T-helper 2 cell (primary cell): ENCODE results near the gene CLIP1.
"Not testable (repeated sequence)": the region's sequence is repeated elsewhere in the genome, so short reads cannot be mapped to it uniquely, and the experiment has no call there.

Source experiments
- DNase-seq, 5 experiments: peaks; one replicate each; pipeline versions ENCODE4 v3.0.0 to v3.0.0-alpha.2; 2012 to 2022

Gene CLIP1

DNA sequence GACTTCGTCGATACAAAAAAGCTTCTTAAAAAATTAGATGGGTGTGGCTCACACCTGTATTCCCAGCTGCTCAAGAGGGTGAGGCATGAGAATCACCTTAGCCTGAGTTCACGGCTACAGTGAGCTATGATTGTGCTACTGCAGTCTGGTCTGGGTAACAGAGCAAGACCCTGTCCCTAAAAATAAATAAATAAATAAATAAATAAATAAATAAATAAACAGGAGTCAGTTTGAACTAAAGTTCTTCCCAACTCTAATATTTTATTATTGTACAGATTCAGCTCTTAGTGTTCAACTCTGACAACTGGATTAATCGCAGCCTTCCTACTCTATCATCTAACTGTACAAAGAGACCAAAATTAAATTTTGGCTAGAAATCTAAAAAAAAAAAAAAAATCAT, 12.7 kb upstream of the CLIP1 start:
- DNase-seq = no peak

DNA sequence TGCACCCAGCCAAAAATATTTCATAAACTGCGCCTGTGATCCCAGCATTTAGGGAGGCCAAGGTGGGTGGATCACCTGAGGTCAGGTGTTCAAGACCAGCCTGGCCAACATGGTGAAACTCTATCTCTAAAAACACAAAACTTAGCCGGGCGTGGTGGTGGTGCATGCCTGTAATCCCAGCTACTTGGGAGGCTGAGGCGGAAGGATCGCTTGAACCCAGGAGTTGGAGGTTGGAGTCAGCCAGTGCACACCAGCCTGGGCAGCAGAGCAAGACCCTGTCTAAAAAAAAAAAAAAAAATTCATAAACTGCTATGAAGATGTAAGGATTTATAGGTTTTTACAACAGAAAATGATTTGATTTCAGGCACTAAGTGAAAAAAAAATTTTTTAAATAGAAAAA, 6.6 kb upstream of the CLIP1 start:
- not testable (repeated sequence) for DNase-seq

DNA sequence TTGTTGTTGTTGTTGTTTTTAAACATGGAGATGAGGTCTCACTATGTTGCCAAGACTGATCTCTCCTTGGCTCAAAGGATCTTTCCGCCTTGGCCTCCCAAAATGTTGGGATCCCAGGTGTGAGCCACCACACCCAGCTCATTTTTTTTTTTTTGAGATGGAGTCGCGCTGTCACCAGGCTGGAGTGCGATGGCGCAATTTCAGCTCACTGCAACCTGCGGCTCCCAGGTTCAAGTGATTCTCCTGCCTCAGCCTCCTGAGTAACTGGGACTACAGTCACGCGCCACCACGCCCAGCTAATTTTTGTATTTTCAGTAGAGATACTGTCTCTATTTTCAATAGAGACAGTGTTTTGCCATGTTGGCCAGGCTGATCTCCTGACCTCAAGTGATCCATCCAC, 4.9 kb upstream of the CLIP1 start:
- DNase-seq = no peak

DNA sequence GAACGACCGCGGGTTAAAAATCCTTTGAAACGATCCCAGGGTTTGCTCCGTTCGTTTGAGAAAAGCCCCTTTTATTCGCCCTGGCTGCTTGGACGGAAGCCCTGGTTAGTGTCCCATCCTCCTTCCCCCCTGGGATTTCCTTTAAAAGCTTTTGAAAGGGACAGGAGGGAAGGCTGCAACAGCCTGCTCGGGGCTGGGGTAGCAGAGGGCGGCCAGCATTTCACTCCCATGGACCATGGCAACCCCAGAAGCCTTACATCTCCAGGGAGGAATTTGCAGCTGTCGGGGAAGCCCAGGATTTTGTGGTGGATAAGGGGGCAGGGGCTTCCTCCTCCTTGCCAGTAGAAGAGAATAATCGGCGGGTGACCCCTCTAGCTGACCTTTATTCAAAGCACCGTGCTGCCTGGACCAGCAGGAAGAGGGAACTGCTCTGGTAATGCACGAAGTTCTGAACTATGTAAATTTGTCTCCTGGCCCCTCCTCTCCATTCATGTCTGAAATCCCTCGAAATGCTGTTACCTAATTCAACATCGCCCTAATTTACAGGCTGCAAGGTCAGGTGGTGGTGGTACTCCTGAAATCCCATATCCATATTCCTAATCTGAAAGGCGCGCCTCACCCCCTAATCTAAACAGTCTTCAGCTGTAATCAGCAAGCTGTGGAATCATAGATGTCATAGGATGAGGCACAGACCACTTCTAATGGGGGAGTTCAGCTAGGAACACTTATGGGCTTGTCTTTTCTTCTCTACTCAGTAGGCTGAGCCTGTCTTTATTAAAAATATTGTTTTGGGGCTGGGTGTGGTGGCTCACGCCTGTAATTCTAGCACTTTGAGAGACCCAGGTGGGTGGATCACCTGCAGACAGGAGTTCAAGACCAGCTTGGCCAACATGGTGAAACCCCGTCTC, 1.0 kb upstream of the CLIP1 start:
- DNase-seq = no peak

DNA sequence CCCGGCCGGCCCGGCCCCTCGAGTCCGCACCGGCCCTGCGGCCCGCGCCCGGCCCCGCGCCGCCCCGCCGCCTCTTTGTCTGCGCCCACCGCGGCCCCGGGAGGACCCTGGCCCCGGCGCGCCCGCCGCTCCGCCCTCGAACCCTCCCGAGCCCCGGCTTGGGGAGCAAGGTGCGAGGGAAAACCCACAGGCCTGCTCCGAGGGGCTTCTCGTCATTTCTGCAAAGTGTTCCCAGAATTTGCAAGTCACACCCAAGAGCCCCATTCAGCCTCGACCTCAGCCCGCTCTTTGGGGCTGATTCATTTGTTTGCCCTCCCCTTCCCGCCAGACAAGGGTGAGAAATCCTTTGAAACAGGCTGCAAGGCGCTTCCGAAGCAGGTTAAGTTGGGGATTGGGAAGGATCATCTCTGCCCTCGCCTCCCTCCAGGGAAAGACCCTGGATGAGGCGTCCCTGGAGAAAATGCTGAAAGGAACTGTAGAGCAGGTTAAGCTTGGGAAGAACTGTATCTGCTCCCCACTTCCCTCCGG, 325 bp upstream of the CLIP1 start:
- DNase-seq = peak in 2 of 5 experiments; percentile 16 to 35

DNA sequence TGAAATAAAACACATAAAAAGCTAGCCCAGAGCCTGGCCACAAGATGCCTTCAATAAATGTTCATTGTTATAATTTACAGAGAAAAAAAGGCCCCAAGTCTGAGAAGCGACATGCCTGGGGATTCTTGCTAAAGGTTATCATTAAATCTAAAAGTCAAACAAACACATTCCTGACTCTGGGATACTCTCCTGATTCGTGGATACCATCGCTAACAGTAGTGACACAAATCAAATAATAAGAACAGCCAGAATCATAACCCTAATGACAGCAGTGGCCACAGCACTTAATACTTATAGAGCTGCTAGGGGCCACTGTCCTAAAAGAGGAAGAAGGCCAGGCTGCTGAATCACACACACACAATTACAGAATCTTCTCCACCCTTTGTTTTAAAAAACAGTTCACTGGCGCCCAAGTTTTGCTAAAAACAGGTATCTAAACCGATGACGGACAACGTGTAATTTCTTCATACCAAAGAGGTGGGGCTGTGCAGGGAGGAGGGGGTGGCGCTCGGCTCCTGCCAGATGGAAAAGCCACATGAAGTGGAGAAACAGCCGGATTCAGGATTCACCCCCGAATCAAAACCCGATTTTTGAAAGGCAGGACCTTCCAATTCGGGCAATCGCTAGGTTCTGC, 1.2 kb downstream of the CLIP1 start:
- peak in 1 of 5 experiments; percentile 43 for DNase-seq

DNA sequence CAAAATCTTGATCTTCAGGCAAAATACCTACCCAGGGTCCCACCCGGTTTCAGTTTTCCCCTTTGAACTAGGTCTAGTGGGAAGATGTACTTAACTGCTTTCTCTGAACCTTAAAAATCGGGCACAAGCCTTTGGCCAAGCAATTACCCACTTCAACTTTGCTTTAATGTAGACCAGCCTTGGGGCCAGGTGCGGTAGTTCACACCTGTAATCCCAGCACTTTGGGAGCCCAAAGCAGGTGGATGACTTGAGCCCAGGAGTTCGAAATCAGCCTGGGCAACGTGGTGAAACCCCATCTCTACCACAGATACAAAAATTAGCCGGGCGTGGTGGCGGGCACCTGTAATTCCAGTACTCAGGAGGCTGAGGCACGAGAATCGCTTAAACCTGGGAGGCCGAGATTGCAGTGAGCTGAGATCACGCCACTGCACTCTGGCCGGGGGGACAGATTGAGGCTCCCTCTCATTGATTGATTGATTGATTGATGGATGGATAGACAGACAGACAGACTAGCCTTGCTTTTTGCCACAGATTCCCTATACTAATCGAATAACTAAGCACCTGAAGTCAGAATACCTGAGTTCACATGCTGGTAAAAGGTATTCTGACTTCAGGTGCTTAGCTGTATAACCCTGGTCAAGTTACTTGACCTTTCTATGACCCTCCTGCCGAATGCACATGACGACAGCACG, 1.9 kb downstream of the CLIP1 start:
- no peak for DNase-seq

DNA sequence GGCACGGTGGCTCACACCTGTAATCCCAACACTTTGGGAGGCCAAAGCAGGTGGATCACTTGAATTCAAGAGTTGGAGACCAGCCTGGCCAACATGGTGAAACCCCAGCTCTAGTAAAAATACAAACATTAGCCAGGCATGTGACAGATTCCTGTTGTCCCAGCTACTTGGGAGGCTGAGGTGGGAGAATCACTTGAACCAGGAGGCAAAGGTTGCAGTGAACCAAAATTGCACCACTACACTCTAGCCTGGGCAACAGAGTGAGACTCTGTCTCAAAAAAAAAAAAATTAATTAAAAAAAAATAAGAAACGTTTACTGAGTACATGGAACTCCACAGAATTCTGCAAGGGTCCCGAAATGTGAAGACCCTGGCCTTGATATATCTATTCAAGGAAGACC, 3.4 kb downstream of the CLIP1 start:
- DNase-seq = not testable (repeated sequence)

DNA sequence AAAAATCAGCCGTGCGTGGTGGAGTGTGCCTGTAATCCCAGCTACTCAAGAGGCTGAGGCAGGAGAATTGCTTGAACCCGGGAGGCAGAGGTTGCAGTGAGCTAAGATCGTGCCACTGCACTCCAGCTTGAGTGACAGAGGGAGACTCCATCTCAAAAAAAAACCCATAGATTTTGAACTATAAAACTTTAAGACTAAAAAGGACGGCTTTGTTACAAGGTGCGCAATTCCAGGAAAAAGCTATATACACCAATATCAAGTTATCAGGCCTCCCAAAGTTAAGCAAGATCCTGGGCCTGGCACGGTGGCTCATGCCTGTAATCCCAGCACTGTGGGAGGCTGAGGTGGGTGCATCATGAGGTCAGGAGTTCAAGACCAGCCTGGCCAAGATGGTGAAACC, 6.8 kb downstream of the CLIP1 start:
- DNase-seq = not testable (repeated sequence)

DNA sequence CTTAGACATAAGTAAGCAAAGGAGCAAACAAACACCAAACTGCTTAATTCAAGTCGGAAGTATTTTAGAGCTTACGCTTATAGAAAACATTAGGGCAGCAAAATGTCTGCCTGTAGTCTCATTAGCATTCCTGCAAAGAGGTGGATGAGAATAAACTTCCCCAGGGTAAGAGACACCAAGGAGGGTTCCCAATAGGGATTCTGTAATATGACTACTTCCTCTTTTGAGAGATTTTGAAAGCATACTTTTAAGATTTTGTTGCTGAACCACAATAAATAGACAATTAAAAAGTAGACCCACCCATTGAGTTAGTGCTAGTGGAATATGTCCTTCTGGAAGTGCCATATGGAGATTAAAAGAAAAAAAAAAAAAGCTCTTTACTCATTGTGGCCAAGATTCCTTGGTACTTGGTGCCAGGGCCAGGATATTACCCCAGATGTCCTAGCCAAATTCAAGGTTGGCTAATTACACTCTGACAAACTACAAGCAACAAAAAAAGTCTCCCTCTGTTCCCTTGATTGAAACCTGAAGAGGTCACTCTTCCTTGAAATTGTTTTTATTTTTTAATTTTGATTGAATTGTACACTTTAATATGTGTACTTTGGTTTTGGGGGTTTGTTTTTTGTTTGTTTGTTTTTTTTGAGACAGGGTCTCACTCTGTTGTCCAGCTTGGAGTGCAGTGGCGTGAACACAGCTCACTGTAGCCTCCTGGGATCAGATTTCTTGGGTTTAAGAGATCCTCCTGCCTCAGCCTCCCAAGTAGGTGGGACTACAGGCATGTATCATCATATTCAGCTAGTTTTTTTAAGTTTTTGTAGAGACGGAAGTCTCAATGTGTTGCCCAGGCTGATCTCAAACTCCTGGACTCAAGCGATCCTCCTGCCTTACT, 8.7 kb downstream of the CLIP1 start:
- DNase-seq = no peak

DNA sequence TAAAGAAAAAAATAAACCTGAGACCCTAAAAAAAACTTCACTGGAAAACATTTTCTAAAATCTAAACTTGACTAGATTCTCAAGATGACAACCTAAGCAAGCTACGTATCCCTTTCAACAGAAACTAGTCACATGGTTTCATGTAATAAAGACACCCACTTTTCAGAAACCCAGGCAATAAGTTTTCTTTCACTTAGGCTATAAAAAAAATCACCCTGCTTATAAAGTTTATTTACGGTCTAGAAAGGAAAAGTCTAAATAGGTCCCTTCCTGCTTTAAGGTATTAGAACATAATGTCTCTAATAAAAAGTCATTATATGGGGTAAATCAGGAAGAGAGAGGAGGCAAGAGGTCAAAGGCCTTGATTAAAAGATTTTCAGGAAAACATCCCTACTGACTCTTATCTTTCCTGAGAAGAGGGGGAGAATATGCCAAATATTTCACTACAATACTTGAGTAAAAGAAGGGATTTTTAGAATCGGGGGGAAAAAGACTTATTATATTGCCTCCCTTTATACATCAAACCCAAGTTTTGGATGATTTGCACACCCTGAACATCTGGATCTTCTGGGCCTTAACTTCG, 9.5 kb downstream of the CLIP1 start:
- peak in 1 of 5 experiments; percentile 78 for DNase-seq

DNA sequence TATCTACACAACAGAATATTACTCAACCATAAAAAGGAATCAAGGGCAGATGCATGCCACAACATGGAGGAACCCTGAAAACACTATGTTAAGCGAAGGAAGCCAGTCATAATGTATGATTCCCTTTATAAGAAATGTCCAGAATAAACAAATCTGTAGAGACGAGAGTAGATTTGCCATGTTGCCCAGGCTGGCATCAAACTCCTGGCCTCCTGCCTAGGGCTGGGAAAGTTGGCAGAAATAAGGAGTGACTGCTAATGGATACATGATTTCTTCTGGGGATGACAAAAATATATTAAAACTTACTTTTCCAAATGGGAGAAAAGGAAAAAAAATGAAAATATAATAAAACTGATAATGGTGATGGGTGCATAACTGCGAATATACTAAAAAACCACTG, 10.9 kb downstream of the CLIP1 start:
- DNase-seq = no peak

DNA sequence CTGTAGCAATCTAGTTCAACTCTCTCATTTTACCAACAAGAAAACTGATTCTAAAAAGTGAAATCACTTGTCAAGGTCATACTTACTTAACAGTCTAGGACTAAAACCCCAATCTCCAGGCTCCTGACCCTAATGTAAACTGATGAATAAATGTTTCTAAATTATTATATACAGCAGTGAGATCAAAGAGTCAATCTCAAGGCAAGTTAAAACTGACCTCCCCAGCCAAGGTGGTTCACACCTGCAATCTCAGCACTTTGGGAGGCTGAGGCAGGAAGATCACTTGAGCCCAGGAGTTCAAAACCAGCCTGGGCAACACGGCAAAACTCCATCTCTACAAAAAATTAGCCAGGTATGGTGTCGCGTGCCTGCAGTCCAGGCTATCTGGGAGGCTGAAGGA, 15.3 kb downstream of the CLIP1 start:
- DNase-seq = no peak

DNA sequence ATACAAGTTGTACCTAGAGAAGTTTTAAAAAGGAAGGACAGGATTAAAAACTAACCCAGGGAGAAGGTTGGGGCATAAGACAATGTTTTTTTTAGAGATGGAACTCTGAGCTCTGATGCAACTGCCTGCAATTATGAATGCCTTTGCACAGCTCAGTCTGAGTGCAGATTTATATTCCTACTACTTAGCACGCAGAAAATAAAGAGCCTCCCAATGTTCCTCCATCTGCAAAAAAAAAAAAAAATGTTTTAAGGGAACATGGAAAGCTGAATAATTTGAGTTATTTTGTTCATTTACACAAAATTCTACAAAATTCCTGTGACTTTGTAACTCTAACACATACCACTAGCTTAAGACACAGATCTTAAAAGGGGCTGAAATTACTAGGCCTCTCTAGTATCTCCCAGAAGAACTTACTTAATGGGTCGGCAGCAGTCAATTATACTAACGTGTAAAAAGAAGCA, 15.7 kb downstream of the CLIP1 start:
- DNase-seq = no peak

DNA sequence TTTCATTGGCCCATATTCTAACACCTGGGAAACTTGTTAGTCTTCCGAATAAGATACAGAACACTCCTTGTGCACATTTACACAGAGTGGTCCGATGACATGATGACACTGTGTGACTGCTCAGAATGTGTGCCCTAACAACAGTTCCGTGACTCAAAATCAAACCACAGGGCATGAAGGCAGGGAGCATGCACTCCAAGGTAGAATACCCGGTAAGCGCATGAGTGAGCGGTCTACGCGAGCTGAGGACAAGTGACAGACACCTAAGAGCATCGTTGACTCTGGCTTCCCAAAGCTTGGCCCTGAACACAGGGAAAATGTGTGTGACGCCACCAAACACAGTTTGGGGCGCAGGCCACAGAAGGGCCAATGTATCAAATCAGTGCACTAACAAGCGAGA, 18.6 kb downstream of the CLIP1 start:
- DNase-seq = no peak

DNA sequence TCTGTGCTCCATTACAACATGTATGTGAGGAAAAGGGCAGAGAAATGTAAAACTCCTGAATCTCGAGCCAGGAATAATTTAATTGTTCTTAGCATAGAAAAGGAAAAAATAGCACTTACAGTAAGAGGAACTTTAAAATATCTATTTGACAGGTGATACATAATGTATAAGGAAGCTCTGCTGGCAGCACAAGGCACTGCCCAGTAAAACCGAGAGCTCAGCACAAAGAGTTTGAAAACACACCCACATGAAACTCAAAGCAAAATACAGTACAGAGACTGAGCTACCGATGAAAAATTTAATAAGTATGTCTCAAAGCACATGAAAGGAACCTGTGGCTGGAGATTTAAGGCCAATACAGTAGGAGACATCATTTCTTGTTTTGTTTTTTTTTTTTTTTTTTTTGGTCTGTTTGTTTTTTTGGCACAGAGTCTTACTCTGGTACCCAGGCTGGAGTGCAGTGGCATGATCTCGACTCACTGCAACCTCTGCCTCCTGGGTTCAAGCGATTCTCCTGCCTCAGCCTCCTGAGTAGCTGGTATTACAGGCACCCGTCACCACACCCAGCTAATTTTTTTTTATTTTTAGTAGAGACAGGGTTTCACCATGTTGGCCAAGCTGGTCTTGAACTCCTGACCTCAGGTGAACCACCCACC, 19.2 kb downstream of the CLIP1 start:
- peak in 1 of 5 experiments; percentile 70 for DNase-seq

DNA sequence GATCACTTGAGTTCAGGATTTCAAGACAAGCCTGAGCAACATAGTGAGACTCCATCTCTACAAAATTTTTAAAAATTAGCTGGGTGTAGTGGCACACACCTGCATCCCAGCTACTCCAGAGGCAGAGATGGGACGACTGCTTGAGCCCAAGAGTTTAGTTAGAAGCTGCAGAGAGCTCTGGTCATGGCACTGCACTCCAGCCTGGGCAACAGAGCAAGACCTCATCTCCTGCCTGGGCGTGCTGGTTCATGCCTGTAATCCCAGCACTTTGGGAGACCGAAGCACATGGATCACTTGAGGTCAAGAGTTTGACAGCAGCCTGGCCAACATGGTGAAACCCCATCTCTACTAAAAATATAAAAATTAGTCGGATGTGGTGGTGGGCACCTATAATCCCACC, 20.2 kb downstream of the CLIP1 start:
- no peak for DNase-seq

DNA sequence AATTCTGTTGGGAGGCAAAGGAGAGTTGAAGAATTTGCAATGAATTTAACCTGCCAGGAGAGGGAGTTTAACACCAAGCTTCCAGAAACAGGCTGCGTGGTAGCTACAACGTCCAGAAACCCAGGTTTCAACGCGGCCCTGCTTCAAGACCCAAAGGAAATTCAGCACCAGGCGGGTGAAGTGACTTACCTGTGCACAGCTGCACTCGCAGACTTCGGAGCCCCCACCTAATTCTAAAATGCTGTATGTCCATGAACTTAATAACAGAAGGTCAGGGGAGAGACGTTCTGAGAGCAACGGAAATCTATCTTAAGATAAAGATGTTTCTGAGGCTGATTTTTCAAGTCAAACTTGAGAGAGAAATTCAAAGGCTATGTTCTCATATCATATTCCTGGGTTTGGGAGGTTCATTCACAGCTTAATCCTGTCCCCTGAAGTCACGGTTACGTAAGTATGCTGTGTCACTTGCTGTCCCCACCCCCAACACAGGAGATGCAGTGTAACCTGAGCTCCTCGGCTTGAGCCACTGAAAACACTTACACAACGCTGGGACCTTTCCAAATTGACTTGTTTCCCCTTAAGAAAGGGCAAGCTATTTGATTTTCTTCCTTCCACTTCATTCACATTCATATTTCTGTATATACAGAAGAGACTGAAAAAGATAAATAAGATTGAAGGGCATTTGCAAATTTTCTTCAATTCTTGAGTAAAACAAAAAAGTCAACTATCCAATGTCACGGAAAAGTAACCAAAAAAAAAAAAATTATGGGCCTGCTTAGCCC, 22.7 kb downstream of the CLIP1 start:
- peak in 3 of 5 experiments; percentile 31 to 78 (median 31) for DNase-seq

DNA sequence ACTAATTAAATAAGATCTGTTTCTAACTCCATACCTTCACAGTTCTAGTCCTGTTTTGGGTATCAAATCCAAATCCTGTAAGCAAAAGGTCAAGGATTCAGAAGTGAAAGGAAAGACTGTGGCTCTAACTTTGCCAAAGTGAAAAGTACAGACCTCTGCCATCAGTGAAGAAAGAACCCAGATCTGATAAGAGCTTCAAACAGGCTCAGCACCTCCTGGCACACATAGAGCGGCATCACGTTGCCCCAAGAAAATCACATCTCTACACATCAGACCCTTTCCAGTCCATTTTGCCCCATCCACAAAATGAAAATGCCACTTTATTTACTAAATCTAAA, 23.2 kb downstream of the CLIP1 start:
- DNase-seq = no peak

DNA sequence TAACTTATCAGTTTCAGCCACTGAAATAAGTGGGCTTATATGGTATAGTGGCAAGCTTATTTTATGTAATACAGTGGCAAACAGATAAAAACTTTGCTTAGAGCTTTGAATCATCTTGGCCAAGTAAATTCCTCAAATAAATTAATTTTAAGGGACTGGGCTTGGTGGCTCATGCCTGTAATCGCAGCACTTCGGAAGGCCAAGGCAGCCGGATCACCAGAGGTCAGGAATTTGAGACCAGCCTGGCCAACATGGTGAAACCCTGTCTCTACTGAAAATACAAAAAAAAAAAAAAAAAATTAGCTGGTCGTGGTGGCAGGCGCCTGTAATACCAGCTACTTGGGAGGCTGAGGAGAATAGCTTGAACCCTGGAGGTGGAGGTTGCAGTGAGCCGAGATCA, 24.5 kb downstream of the CLIP1 start:
- not testable (repeated sequence) for DNase-seq

DNA sequence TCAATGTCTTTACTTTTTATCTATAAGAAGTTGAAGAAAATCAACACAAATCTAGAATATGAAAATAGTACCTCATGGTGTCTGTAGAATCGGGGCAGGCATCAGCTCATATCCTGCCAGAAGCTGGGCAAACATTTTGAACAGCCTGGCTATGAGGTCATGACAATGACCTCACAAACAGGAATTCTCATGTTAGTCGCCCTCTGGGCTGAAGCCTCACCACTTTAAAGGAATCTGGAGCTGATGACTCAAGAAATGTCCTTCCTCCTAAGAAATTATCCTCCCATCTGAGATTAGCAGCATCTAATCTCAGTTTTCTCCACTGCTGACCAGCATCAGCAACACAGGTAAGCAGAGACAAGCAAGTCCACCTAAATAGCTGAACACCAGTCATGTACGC, 27.1 kb downstream of the CLIP1 start:
- DNase-seq = no peak
